ENCODE data around the gene STOM.

Gene STOM

GRCh38 chr9:121371495-121372061, 1.5 kb upstream of the STOM start:
- DNase-seq, result no peak

GRCh38 chr9:121368745-121369144, 1.3 kb downstream of the STOM start:
- no peak for DNase-seq

- DNase-seq, result no peak
These were observed 1.9 kb downstream of the STOM start for GRCh38 chr9:121368138-121368522.

GRCh38 chr9:121367306-121368137, 2.5 kb downstream of the STOM start:
- no peak for DNase-seq

- no peak for DNase-seq
These were observed 3.3 kb downstream of the STOM start for GRCh38 chr9:121366611-121367192.

GRCh38 chr9:121365564-121365963, 4.5 kb downstream of the STOM start:
- no peak for DNase-seq

GRCh38 chr9:121364886-121365285, 5.2 kb downstream of the STOM start:
- no peak for DNase-seq

GRCh38 chr9:121364077-121364476, 6.0 kb downstream of the STOM start:
- DNase-seq, result no peak

GRCh38 chr9:121363622-121363961, 6.5 kb downstream of the STOM start:
- DNase-seq, result no peak

- DNase-seq, result no peak
These were observed 7.0 kb downstream of the STOM start for GRCh38 chr9:121362813-121363621.

GRCh38 chr9:121360601-121361374, 9.3 kb downstream of the STOM start:
- no peak for DNase-seq

GRCh38 chr9:121359351-121360294, 10.4 kb downstream of the STOM start:
- DNase-seq, result peak; percentile 64

- no peak for DNase-seq
These were observed 11.3 kb downstream of the STOM start for GRCh38 chr9:121358751-121359150.

- DNase-seq, result no peak
These were observed 13.0 kb downstream of the STOM start for GRCh38 chr9:121357011-121357410.

- DNase-seq, result no peak
These were observed 15.3 kb downstream of the STOM start for GRCh38 chr9:121354762-121355161.

GRCh38 chr9:121354141-121354540, 15.9 kb downstream of the STOM start:
- DNase-seq, result no peak

- no peak for DNase-seq
These were observed 16.6 kb downstream of the STOM start for GRCh38 chr9:121353241-121354061.

- DNase-seq, result peak; percentile 95
These were observed 19.0 kb downstream of the STOM start for GRCh38 chr9:121350993-121351561.

- no peak for DNase-seq
These were observed 20.0 kb downstream of the STOM start for GRCh38 chr9:121350036-121350435.

- DNase-seq, result peak; percentile 90
These were observed 21.0 kb downstream of the STOM start for GRCh38 chr9:121349009-121349408.
